Caco-2 (cell line): ENCODE results near the gene CTTN. TPM values are rescaled to one million over a fixed set of nuclear protein-coding genes. Genes with fewer than 3 reads are reported as not detected.

Experiments
- BruUV-seq: library from RNA; stranded (reverse); fragments of 400-500 nt; replicated peaks from 2 replicates; lab custom pipeline; 2021; lab: Mats Ljungman, UMichigan
- CTCF ChIA-PET: fragments of 300-600 bp; sonication (Branson Sonifier 250); formaldehyde crosslinking; loops from one replicate; lab custom pipeline; 2022; ENCODE audit warnings: antibody characterized with exemption; lab: Charles Lee
- POLR2A ChIA-PET: fragments of 300-600 bp; sonication (Branson Sonifier 250); formaldehyde crosslinking; loops from one replicate; lab custom pipeline; 2022; ENCODE audit warnings: antibody characterized with exemption; lab: Charles Lee
- DNase-seq, 2 experiments: peaks; one replicate each; pipeline versions ENCODE4 v3.0.0 to v3.0.0-alpha.2; 2020 to 2022
- H3K27me3 ChIP-seq: replicated peaks from 2 replicates; pipeline ENCODE4 v1.6.0; 2011; ENCODE audit warnings: low read length; ENCODE audit not compliant: control insufficient read depth, insufficient read depth
- H3K36me3 ChIP-seq: 2 replicates; pipeline ENCODE4 v1.5.1; 2011; ENCODE audit warnings: low read length; ENCODE audit not compliant: control insufficient read depth, insufficient read depth
- H3K4me1 ChIP-seq: fragments of 250-450 bp; sonication (Bioruptor Pico); 2 replicates; pipeline ENCODE4 v1.5.1; 2020; ENCODE audit warnings: mild to moderate bottlenecking
- H3K4me3 ChIP-seq: 2 replicates; pipeline ENCODE4 v1.5.1; 2011; ENCODE audit warnings: low read depth, mild to moderate bottlenecking, control low read depth, low read length
- H3K9me3 ChIP-seq: fragments of 250-450 bp; sonication (Bioruptor Pico); 2 replicates; pipeline ENCODE4 v1.5.1; 2020; ENCODE audit warnings: mild to moderate bottlenecking, moderate library complexity
- H3K27ac Mint-ChIP-seq: one replicate; pipeline ENCODE4 v1.8.0; 2022; ENCODE audit warnings: mixed read lengths; ENCODE audit not compliant: unreplicated experiment
- H3K27me3 Mint-ChIP-seq: one replicate; pipeline ENCODE4 v1.8.0; 2022; ENCODE audit warnings: mixed read lengths; ENCODE audit not compliant: insufficient read depth, unreplicated experiment
- H3K36me3 Mint-ChIP-seq: one replicate; pipeline ENCODE4 v1.8.0; 2022; ENCODE audit warnings: mild to moderate bottlenecking, mixed read lengths; ENCODE audit not compliant: insufficient read depth, unreplicated experiment
- H3K4me1 Mint-ChIP-seq: one replicate; pipeline ENCODE4 v1.8.0; 2022; ENCODE audit warnings: low read depth, mixed read lengths; ENCODE audit not compliant: unreplicated experiment
- H3K4me3 Mint-ChIP-seq: one replicate; pipeline ENCODE4 v1.8.0; 2022; ENCODE audit warnings: mild to moderate bottlenecking, moderate library complexity, mixed read lengths; ENCODE audit not compliant: unreplicated experiment
- H3K9me3 Mint-ChIP-seq: one replicate; pipeline ENCODE4 v1.8.0; 2022; ENCODE audit warnings: mixed read lengths; ENCODE audit not compliant: unreplicated experiment
- intact Hi-C: fragments of 100-400 bp; cut with micrococcal nuclease; formaldehyde crosslinking; loops from one replicate; pipeline ENCODE4 v1.10.0; 2022; ENCODE audit not compliant: unreplicated experiment
- total RNA-seq: library from RNA; stranded (reverse); gene quantifications from 2 replicates; pipeline ENCODE4 v1.2.3, GENCODE V29; 2022
- TF ChIP-seq, protein P1 (sequence below), 2 experiments: fragments of 200-600 bp in 1 of 2; IDR thresholded peaks; 1 replicate in 1 of 2; 2 replicates in 1 of 2; pipeline versions ENCODE4 v1.5.1 to v1.8.0; 2011 to 2022; ENCODE audit warnings: antibody characterized with exemption in 1 of 2, control low read depth in 1 of 2, inconsistent platforms in 1 of 2, low read depth in 1 of 2, low read length in 1 of 2, mild to moderate bottlenecking in 1 of 2, moderate library complexity in 1 of 2; ENCODE audit not compliant: insufficient read depth in 1 of 2, severe bottlenecking in 1 of 2, unreplicated experiment in 1 of 2

CTTN gene
- total RNA-seq, 1 experiment from 2014 or later, result 502 TPM

DNA sequence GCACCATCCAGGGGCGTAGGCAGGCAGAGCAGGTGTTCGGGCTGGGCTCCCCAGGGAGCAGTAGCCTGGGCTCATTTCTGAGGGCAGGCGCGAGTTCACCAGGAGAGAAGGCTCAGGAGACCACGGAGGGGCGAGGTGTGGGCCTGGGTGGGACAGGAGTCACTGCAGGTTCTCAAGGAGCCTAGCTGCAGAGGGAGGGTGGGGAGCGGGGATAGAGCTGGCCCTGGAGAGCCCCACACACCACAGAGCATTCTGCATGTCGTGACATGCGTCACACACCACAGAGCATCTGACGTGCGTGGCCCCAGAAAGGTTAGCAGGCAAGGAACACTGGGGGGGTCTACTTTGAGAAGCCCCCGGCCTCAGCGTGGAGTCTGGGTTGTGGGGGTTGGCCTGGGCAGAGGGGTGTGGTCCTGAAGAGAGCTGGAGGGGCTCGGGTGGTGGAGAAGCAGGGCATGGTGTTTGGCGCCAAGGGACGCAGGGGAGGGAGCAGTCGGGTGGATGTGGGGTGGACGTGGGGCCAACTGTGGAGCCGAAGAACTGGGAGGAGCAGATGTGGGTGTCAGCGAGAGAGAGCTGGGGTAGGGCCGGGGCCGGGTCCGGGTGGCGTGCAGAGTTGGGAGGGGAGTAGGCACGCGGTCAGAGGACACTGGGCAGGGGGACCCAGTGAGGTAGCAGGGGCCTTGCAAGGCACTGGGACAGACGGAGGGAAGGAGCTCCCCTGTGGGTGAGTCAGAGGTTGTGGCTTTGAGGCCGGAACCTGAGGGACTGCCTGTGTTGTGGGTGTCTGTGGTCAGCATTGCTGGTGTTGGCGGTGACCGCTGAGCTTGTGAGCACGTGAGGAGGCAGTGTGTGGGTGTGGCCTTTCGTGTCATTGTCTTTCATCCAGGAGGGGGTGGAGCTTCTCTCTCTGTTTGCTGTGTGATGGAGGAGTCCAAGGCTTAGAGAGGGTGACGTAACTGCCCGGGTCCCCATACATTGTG is 25.5 kb downstream of the CTTN start:
- intact Hi-C loops, result no loop called here
- POLR2A ChIA-PET, result no interaction called here
- no peak for DNase-seq
- TF ChIP-seq, protein P1, sequence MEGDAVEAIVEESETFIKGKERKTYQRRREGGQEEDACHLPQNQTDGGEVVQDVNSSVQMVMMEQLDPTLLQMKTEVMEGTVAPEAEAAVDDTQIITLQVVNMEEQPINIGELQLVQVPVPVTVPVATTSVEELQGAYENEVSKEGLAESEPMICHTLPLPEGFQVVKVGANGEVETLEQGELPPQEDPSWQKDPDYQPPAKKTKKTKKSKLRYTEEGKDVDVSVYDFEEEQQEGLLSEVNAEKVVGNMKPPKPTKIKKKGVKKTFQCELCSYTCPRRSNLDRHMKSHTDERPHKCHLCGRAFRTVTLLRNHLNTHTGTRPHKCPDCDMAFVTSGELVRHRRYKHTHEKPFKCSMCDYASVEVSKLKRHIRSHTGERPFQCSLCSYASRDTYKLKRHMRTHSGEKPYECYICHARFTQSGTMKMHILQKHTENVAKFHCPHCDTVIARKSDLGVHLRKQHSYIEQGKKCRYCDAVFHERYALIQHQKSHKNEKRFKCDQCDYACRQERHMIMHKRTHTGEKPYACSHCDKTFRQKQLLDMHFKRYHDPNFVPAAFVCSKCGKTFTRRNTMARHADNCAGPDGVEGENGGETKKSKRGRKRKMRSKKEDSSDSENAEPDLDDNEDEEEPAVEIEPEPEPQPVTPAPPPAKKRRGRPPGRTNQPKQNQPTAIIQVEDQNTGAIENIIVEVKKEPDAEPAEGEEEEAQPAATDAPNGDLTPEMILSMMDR (IDR thresholded peaks at IDR 0.05; ENCODE audit: insufficient read depth in 1 of 2, low read depth in 1 of 2, low read length in 1 of 2, severe bottlenecking in 1 of 2, unreplicated experiment in 1 of 2), result no peak
- Mint-ChIP-seq H3K27ac (peak overlapping the region; percentile 14), H3K4me1 (no peaks in the 10 kb centered on the region), H3K36me3 (peaks cover 96% of the 10 kb centered on the region), H3K27me3 (no peaks in the 10 kb centered on the region), H3K4me3 (no peak overlapping the region), H3K9me3 (no peaks in the 10 kb centered on the region)
- Histone ChIP-seq H3K4me1 (no peaks in the 10 kb centered on the region), H3K9me3 (no peaks in the 10 kb centered on the region), H3K27me3 (no peaks in the 10 kb centered on the region), H3K4me3 (no peak overlapping the region), H3K36me3 (peaks cover 24% of the 10 kb centered on the region)
- CTCF ChIA-PET, result no interaction called here
- BruUV-seq, result no TSS peak

DNA sequence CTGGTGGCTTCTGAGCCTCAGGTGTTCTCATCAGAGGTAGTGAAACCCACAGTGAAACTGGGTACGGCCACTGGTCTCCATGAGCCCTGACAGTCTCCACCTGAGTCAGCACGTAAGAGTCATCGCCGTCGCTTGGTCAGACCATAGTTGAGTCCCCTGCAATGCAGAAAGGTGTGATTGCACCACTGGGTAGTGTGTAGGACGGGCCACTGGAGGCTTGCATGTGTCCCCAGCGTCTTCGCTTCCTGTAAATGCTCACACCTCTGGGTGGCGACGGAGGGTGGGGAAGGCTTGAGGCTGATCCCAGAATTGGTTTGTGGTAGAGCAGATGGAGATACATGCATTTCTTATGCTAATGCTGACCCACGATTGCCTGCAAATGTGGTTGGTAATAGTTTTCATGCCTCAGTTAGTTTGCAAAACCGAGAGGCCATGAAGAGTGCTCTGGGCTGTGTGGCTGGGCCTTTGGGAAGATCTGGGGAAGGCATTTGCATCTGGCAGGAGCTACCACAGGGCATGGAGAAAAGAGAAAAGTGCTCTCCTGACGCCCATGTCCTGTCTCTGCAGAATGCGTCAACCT is 26.5 kb downstream of the CTTN start:
- no peak overlapping the region for H3K4me3 Mint-ChIP-seq
- H3K36me3 Mint-ChIP-seq, result peaks cover 95% of the 10 kb centered on the region
- no peaks in the 10 kb centered on the region for H3K9me3 ChIP-seq
- H3K4me1 ChIP-seq, result no peaks in the 10 kb centered on the region
- H3K27me3 ChIP-seq, result no peaks in the 10 kb centered on the region
- ChIA-PET CTCF (no interaction called here), POLR2A (no interaction called here)
- no TSS peak for BruUV-seq
- no peaks in the 10 kb centered on the region for H3K4me1 Mint-ChIP-seq
- peaks cover 26% of the 10 kb centered on the region for H3K36me3 ChIP-seq
- H3K27me3 Mint-ChIP-seq, result no peaks in the 10 kb centered on the region
- TF ChIP-seq, protein P1 (IDR thresholded peaks at IDR 0.05; ENCODE audit: insufficient read depth in 1 of 2, low read depth in 1 of 2, low read length in 1 of 2, severe bottlenecking in 1 of 2, unreplicated experiment in 1 of 2), result no peak
- no peaks in the 10 kb centered on the region for H3K9me3 Mint-ChIP-seq
- no peak overlapping the region for H3K4me3 ChIP-seq
- intact Hi-C loops, result no loop called here
- H3K27ac Mint-ChIP-seq, result no peak overlapping the region
- no peak for DNase-seq

DNA sequence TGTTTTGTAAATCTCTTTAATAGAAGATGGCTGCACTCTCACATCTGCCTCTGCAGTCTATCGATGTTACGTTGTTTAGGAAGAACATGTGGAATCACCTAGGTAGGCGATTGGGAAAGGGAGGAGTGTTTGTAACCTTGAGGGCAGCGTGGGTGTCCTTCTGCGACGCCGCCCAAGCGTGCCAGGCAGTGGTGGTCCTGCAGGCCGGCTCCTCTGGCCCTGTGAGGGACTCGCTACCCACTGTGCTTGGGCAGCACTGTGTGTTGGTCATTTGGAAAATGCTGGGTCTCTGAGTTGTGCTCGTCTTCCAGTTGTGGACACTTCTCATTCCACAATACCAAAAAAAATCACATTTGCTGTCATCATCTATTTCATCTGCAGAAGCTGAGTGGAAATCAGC is 29.1 kb downstream of the CTTN start:
- Mint-ChIP-seq H3K36me3 (peaks cover 93% of the 10 kb centered on the region), H3K4me3 (no peak overlapping the region), H3K27ac (no peak overlapping the region), H3K9me3 (no peaks in the 10 kb centered on the region), H3K27me3 (no peaks in the 10 kb centered on the region), H3K4me1 (no peaks in the 10 kb centered on the region)
- ChIA-PET POLR2A (no interaction called here), CTCF (interaction anchor here (0.7 kb wide), 1 partner anchor 12 kb away, joined by 9 read pairs; no protein-coding TSS in a partner anchor)
- Histone ChIP-seq H3K4me3 (no peak overlapping the region), H3K4me1 (no peaks in the 10 kb centered on the region), H3K9me3 (no peaks in the 10 kb centered on the region), H3K36me3 (peaks cover 23% of the 10 kb centered on the region), H3K27me3 (no peaks in the 10 kb centered on the region)
- TF ChIP-seq, protein P1 (IDR thresholded peaks at IDR 0.05; ENCODE audit: insufficient read depth in 1 of 2, low read depth in 1 of 2, low read length in 1 of 2, severe bottlenecking in 1 of 2, unreplicated experiment in 1 of 2), result no peak
- no peak for DNase-seq
- no TSS peak for BruUV-seq
- intact Hi-C loops, result no loop called here
